Head of caudate nucleus (tissue), 42 donors: ENCODE data around the gene FOXO6.
"Not testable (repeated sequence)": the region's sequence is repeated elsewhere in the genome, so short reads cannot be mapped to it uniquely, and the experiment has no call there.

ENCODE experiments used
- DNase-seq, 42 donors: peaks; one replicate each; pipeline versions ENCODE4 v3.0.0 to v3.0.0-alpha.2; 2020 to 2021; ENCODE audit warnings: mixed read lengths in 7 of 42
- intact Hi-C: fragments of 100-400 bp; cut with DNase I; formaldehyde crosslinking; loops from one replicate; pipeline ENCODE4 v1.15.0; 2022

FOXO6 gene

DNA sequence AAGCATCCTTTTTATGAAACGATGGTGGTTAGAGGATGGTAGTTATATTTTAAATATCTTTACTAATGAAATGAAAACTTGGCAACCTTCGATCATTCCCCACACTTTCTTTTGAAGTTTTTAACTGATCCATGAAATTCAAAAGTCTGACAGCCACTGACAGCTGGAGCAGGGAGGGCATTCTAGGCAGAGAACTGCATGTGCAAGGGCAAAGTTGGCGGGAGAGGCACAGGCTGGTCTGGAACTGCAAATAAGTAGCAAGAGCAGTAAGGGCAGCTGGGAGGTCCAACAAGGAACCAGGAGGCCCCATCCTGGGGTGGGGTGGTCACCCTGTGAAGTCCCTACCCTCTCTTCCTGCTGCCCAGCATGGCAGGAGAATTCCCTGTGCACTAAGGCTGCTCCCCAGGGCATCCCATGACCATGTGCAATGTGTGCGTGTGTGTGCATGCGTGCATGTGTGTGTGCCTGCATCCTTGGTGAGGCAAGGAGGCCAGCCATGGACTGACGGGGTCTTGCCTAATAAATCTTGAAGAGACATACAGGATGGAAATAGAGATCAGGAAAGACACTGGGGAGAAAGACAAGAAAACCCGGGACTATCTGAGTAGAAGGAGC is 33.1 kb upstream of the FOXO6 start:
- intact Hi-C loops: no loop called here
- peak in 1 of 42 donors; percentile 13 for DNase-seq

DNA sequence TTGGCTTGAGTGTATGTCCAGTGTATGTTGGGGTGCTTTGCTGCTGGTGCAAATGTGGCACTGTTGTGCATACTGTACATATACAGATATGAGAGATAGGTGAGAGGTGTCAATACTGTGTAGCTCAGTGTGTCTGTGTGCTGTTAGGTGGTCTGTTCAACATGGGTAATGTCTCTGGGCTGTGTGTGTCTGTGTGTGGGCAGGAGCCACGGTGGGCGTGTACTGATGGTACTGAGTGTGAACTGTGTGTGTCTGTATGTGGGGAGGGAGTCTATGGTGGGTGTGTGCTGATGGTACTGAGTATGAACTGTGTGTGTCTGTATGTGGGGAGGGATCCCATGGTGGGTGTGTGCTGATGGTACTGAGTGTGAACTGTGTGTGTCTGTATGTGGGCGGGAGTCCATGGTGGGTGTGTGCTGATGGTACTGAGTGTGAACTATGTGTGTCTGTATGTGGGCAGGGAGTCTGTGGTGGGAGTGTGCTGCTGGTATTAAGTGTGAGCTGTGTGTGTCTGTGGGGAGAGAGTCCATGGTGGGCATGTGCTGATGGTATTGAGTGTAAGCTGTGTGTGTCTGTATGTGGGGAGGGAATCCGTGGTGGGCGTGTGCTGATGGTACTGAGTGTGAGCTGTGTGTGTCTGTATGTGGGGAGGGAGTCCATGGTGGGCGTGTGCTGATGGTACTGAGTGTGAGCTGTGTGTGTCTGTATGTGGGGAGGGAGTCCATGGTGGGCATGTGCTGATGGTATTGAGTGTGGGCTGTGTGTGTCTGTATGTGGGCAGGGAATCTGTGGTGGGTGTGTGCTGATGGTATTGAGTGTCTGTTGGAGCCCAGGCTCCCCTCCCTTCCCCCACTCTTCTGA is 32.2 kb upstream of the FOXO6 start:
- intact Hi-C loops: no loop called here
- peak in 1 of 42 donors; percentile 29 for DNase-seq

DNA sequence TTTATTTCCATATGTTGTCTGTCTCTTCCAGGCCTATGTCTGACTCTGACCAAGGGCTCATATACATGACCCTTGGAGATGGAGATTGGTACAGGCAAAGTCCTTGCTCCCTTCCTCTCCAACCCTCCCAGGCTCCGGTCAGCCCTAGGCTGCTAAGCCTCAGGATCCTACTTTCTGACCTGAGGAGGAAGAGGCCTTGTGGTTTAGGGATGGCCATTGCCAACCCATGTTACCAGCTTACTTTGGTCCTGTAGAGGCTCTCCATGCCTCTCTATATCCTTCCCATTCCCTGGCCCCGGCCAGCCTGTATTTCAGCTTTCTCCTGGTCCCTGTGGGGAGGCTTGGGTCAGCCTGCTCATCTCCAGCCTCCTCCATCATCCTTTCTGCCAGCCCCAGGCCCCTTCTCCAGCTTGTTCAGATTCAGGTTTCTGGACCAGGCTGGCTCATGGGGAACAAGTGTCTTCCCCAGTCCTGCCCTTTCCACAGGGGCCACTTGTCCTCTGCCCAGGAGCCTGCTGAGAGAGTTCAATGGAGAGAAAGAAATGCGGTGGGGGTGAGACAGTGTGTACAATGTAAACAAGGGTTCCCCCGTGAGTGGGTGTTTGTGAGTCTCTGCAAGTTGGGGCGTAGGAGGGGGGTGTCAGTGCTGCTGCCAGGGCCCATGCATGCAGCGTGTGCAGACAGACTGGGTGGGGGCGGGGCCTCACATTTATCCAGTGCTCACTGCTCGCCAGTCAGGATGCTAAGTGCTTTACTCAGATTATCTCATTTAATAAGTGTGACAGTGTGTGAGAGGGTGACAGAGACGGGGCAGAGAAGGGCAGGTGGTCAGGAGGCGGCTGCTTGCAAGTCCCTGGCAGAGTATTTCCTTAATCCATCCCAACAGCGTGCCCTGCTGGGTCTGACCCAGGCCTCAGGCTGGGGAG is 31.3 kb upstream of the FOXO6 start:
- intact Hi-C loops: no loop called here
- peak in 1 of 42 donors; percentile 12 for DNase-seq

DNA sequence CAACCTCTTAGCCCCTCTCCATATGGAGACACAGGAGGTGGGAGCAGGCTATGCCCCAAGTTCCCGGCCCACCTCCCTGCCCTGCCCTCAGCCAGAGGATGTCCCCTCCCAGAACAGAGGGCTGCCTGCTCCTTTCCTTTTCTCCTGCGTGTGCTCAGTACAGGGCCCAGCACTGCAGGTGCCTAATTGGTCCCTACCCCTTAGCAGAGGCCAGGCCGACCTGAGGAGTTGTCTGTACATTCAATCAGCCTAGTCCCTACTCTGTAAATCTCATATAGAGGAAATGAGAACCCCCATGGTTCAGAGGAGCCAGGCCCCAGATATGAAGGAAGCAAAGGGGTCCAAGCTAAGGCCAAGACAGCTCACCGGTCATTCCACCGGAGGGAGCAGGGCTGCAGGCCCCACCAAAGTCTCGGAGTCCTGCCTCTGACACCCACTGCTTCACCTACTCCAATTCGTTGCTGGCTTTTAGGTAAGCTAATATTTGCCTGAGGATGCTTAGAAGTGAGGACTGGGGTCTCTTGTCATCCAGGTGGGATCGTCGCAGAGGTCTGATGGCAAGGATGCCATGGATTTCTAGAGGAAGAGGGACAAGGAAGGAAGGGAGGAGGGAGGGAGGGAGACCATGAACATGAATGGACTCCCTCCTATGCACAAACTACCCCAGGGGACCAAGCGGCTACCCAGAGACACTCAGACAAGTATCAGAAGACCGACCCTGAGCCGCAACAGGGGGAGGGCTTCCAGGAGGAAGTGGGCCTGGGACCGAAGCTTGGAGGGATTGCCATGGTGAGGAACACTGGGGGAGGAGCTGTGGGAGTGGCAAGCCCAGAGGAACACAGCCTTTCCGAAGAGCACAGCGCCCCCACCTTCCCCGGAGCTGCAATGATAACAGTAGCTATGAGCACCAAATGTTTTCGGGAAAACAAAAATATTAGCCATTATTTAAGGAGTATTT is 30.4 kb upstream of the FOXO6 start:
- intact Hi-C loops: no loop called here

DNA sequence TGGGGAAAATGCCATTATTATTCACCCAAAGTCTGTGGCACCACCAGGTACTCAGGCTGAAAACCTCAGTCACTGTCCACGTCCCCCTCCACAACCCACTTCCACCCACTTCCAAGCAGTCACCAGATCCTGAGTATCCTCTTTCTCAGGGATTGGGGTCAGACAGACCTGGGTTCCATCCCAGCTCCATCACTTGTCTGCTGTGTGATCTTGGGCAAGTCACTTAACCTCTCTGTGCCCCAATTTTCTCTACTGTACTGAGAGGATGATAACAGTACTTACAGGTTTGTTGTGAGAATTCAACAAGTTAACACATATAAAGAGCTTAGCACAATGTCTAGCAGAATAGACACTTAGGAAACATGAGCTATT is 29.7 kb upstream of the FOXO6 start:
- intact Hi-C loops: no loop called here
- peak in 2 of 42 donors; percentile 7 for DNase-seq

More for the DNA sequence above, 30.4 kb upstream of the FOXO6 start:
- DNase-seq: peak in 3 of 42 donors; percentile 15 to 31 (median 25)

DNA sequence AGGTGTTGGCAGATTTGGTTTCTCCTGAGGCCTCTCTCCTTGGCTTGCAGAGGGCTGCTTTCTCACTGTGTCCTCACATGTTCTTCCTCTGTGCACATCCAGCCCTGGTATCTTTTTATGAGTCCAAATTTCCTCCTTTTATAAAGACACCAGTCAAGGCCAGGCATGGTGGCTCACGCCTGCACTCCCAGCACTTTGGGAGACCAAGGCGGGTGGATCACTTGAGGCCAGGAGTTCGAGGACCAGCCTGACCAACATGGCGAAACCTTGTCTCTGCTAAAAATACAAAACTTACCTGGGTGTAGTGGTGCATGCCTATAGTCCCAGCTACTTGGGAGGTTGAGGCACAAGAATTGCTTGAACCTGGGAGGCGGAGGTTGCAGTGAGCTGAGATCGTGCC is 29.1 kb upstream of the FOXO6 start:
- intact Hi-C loops: not testable (repeated sequence)
- peak in 3 of 42 donors; percentile 4 to 10 (median 10) for DNase-seq

DNA sequence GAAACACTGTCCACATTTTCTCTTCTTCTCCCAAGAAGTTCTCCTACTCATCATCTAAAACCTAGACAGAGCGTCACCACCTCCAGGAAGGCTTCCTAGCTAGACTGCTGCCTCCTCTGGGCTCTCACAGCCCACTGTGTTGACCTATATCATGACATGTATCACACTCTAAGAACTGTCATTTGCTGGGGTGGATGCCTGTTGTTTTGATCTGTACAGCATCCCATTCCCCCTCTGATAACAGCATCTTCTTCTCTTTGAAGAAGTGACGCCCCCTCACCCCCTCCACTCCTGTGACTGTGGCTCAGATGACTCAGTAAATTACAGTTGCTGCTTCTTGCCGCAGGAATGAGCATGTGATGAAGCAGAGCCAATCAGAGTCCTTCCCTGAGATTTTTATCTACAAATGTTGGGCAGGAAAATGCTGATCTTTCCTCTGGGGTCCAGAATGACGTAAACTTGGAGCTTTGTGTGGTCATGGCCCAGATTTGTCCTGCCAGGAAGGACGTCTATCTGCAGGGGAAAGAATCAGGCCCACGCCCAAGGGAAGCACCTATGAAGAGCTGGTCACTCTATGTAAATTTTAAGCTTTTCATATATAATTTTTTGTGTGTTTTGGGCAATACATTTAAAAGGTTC is 28.0 kb upstream of the FOXO6 start:
- DNase-seq: peak in 3 of 42 donors; percentile 1 to 36 (median 23)
- intact Hi-C loops: no loop called here

DNA sequence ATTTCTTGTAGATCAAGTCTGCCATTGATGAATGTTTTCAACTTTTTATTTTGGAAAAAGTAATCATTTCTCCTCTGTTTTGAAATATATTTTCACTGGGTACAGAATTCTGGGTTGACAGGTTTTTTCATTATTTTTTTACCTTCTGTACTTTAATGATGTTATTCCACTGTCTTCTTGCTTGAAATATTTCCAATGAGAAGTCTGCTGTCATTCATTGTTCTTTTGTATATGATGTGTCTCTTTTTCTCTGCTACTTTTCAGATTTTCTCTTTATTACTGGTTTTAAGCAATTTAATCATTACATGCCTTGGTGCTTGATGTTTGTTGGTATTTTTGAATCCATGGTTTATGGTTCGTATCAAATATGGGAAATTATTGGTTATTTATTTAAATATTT is 22.4 kb upstream of the FOXO6 start:
- intact Hi-C loops: no loop called here
- DNase-seq: no peak

DNA sequence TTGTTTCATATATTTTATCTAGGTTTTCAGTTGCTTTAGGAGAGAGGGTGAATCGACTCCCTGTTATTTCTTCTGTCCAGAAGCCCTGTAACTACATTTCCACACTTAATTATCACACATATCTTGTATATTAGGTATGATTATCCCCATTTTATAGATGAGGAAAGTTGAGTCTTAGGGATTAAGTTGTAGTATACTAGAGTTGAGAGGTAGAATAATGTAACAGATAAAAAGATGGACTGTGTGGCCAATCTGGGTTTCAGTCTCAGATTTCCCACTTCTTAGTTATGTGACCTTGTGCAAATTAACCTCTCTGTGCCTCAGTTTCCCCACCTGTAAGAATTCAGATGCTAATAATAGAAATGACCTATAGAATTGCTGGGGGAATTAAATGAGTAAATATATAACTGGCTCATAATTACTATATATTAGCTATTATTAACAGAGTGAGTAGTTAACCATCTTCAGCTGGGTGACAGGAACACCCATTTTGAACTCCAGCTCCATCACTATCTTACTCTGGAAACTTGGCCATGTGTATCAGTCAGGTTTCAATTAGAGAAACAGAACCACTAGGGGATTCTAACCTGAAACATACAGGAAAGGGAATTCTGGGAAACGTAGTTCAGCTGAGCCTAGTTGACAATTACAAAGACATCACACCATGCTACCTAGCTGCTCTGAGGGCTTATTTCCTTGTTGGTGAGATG is 20.4 kb upstream of the FOXO6 start:
- DNase-seq: no peak
- intact Hi-C loops: no loop called here

DNA sequence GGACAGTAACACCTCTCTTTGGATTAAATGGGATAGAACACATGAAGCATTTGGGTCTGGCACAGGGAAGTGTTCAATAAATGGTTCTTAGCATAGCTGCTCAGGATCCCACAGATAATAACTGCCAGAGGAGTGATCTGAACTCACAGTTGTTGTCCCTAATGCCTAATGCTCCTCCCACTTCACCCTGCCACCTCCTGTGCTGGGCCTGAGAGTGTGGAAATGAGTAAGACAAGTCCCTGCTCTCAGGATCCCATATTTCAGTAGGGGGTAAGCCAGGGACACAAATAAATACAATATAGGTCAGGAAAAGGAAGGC is 19.9 kb upstream of the FOXO6 start:
- DNase-seq: peak in 1 of 42 donors; percentile 0
- intact Hi-C loops: no loop called here

DNA sequence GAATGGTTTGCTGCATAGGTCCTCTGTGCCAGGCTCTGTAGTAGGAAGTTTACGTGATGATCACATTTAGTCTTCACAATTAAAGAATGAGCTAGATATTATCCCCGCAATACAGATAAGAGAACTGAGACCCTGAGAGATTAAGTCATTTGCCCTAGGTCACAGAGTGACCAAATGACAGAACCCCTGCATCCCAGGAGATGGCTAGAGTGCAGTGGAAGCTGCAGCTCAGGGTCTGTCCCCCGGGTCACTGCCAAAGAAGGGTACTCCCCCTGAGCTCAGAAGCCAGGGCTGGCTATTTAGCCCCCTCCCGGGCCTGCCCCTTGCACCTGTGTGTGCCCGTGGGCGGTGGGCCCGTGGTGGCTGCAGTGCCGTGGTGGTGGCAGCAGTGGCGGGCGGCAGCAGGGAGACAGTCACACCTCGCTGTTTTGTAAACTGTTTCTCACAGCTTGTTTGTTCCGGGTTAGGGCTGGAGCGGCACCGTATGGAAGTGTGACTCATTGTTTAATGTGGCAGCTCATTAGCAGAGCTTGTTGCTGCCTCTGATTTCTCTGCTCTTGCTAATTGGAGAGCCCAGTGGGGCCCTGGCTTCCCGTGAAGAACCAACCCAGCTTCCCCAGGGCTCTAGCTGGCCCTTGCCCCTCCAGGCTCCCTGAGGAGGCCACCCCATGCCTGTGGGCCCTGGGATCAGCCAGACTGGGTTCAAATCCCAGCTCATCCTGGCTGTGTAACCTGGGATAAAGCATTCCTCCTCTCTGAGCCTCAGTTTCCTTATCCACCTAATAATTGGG is 19.3 kb upstream of the FOXO6 start:
- DNase-seq: peak in 2 of 42 donors; percentile 5 to 9
- intact Hi-C loops: no loop called here

DNA sequence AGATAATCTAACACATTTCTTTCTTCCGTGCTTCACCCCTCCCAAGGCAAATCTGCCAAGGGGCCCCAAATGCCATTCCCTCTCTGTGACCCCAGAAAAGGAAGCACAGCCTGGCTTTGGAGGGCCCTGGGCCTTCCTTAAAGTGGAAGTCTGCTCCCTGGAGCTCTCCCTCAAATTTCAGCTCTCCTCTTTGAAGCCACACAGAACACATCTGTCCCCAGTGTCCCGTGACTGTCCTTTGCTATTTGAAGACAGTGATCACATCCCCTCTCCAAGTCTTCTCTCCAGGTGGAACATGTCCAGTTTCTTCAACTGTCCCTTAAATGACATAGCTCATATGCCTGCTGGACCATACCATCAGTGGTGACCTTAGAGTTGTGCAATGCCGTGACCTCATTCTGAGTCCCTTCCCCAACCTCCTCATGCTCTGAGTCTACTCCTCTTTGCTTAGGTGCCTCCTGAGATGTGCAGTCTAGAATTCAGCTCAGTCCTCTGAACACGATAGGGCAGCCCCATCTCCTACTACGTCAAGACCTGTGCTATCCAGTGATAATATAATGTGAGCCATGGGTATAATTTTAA is 18.4 kb upstream of the FOXO6 start:
- intact Hi-C loops: no loop called here
- peak in 2 of 42 donors; percentile 1 for DNase-seq

DNA sequence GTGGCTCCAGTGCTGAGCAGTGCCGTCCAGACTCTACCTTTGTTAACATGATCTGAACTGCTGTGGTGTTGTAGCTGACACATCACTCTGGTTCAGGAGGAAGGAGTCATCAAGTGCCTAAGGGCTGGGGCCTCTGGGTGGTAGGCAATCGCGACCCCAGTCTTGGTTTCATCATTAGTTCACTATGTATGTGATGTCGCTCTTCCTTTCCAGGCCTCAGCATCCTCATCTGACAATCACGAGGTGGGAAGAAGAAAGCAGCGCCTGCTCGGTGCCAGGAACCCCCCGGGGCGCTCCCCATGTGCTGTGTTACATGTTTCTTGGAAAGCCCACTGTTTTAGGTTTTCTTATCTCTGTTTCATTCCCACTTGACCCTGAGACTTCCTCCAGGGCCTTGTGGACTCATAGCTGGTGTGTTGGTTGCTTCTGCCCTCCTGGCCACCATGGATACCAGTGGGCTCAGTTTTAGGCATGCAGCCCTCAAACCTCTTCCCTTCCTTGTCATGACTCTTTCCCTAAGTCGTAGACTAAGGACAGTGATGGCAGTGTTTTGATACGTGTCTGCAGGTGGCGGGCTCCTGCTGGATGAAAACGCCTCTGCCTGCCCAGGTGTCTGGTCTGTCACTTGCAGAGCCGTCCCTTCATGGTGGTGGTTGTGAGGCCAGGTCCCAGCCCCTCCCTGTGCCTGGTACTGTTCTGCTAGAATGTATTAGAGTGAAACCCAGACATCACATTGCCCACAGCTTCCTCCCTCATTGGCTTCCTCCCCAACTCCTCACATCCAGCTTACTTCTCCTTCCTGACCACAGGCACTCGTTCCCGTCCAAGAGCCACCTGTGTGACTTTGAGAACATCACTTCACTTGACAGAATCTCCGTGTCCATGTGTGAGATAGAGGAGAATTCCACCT is 17.2 kb upstream of the FOXO6 start:
- DNase-seq: peak in 3 of 42 donors; percentile 3 to 12 (median 5)
- intact Hi-C loops: no loop called here

DNA sequence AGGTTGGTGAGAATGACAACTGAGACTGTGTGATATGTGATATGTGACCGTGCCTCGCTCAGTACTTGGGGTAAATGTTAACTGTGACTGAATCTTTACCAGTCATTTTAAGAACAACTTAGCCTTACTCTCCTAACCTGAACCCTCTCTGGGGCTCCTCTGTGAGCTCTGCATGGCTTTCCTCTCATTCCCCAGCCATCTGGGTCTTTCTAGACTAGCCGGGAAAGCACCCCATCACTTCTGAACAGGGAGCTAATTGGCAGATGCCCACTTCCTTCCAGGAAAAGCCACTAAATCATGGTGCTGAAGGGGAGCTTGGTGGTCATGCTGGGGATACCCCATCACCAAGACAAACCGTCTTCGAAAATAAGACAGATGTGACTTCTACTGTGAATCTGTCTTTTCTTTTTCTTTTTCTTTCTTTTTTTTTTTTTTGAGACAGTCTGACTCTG is 16.5 kb upstream of the FOXO6 start:
- intact Hi-C loops: no loop called here
- DNase-seq: peak in 2 of 42 donors; percentile 0 to 2

DNA sequence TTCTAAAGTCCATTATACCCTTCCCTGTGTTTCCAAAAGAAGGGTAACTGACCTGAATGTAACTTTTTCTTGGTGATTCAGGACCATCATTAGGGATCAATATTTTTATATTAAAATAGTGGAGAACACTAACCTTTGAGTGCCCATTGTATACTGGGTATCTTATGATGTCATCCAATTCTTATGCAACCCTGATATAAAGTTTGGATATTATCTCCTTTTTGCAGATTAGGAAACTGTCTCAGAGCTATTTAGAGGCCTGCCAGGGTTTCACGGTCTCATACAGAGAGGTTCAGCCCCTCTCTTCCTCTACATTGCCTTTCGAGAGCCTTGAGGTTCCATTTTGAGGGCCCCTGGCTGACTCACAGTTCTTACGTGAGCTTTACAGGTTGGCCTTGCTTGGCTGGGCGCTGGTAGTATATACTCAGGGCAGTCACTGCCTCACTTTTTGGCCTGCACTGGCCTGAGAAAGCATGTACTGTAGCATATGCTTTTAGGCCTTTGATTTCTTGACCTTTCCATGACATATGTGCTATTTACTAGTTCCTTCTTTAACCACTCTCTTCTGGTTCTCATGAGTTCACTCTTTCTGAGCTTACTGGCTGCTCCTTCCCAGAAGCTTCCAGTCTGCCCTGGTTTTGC is 15.7 kb upstream of the FOXO6 start:
- intact Hi-C loops: no loop called here
- peak in 1 of 42 donors; percentile 1 for DNase-seq
